GM12873 (cell line): Measurements from ENCODE around the gene SNX2.

Experiments
- TF ChIP-seq, protein P1 (sequence below): IDR thresholded peaks from 2 replicates; pipeline ENCODE4 v1.5.1; 2012; ENCODE audit warnings: low read depth, mild to moderate bottlenecking, moderate library complexity, low read length, control low read depth; ENCODE audit not compliant: insufficient read depth; ENCODE audit errors: missing control alignments

SNX2 gene

DNA sequence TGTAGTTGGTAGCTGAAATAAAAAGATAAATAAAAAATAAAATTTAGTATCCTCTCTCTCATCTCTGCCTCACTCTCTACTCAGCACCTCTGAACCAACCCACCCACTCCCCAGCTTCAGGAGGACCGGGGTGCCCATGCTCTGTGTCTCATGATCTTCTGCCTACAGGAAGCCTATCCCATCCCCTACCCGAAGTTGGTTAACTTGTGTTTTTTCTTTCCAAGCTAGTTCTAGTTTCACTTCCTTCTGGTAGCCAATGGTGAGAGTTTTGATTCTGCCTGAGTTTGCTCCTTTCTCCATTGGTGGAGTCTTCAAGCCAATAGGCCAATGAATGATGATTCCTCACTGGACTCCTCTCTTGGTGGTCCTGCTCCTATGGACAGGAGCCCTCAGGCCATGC lies 102.6 kb downstream of the SNX2 start:
- TF ChIP-seq, protein P1, sequence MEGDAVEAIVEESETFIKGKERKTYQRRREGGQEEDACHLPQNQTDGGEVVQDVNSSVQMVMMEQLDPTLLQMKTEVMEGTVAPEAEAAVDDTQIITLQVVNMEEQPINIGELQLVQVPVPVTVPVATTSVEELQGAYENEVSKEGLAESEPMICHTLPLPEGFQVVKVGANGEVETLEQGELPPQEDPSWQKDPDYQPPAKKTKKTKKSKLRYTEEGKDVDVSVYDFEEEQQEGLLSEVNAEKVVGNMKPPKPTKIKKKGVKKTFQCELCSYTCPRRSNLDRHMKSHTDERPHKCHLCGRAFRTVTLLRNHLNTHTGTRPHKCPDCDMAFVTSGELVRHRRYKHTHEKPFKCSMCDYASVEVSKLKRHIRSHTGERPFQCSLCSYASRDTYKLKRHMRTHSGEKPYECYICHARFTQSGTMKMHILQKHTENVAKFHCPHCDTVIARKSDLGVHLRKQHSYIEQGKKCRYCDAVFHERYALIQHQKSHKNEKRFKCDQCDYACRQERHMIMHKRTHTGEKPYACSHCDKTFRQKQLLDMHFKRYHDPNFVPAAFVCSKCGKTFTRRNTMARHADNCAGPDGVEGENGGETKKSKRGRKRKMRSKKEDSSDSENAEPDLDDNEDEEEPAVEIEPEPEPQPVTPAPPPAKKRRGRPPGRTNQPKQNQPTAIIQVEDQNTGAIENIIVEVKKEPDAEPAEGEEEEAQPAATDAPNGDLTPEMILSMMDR, result no peak

DNA sequence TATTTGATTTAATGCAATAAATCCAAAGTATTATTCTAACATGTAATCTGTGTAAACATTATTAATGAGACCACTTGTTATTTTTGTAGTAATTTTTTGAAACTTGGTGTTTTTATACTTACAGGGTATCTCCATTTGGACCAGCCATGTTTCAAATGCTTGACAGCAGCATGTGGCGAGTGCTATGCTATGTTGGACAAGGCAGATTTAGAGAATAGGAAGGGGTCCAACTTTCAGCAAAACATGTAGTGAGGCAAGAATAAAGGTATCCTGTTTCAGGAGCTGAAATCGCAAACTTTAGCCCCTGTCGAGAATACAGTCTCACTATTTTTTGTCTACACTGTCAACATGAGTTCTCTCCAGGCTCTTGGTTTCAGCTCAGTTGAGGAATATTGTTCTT lies 104.2 kb downstream of the SNX2 start:
- TF ChIP-seq, protein P1, result no peak
